H1 (cell line): ENCODE measurements around the gene ABHD12B. TPM values are rescaled to one million over a fixed set of nuclear protein-coding genes. Genes with fewer than 3 reads are reported as not detected.

Experiments used
- JUND ChIP-seq: IDR thresholded peaks from 2 replicates; pipeline ENCODE4 v1.6.1; 2011; ENCODE audit warnings: mild to moderate bottlenecking, improper control_type of control experiment, low read length
- RAD21 ChIP-seq, 2 experiments: IDR thresholded peaks in 1 of 2; conservative IDR thresholded peaks in 1 of 2; 2 replicates each; pipeline ENCODE4 v1.6.1; 2011; ENCODE audit warnings: low read depth in 2 of 2, low read length in 2 of 2, improper control_type of control experiment in 1 of 2, inconsistent platforms in 1 of 2, mild to moderate bottlenecking in 1 of 2, moderate library complexity in 1 of 2
- SIN3A ChIP-seq, 2 experiments: IDR thresholded peaks in 1 of 2; conservative IDR thresholded peaks in 1 of 2; 2 replicates each; pipeline ENCODE4 v1.6.1; 2011 to 2012; ENCODE audit warnings: low read length in 2 of 2, improper control_type of control experiment in 1 of 2, low read depth in 1 of 2, mild to moderate bottlenecking in 1 of 2
- polyA plus RNA-seq, 7 experiments: library from polyadenylated mRNA; depleted of rRNA in 3 of 7; stranded (reverse) in 5 of 7; unstranded in 2 of 7; fragments of >200 nt in 5 of 7; fragments of 200-250 nt in 2 of 7; gene quantifications; 1 replicate in 5 of 7; 2 replicates in 1 of 7; 4 replicates in 1 of 7; pipeline versions ENCODE4 v1.2.1 to v1.2.3, GENCODE V29; 2011 to 2013; ENCODE audit warnings: missing spikeins in 2 of 7, mixed read lengths in 2 of 7
- total RNA-seq: library from RNA; stranded (reverse); fragmentation: NEBNext Ultra II Directional; extraction: Animal tissue kit (Norgen Biotek cat#: 25700); gene quantifications from 2 replicates; pipeline ENCODE4 v1.2.1, GENCODE V29; 2021

Gene ABHD12B
- total and polyA plus RNA-seq, 2 of the 8 experiments (the other 6 are each of a cell fraction or from before 2014, with no cell fraction given): 4.0 to 102 TPM

DNA sequence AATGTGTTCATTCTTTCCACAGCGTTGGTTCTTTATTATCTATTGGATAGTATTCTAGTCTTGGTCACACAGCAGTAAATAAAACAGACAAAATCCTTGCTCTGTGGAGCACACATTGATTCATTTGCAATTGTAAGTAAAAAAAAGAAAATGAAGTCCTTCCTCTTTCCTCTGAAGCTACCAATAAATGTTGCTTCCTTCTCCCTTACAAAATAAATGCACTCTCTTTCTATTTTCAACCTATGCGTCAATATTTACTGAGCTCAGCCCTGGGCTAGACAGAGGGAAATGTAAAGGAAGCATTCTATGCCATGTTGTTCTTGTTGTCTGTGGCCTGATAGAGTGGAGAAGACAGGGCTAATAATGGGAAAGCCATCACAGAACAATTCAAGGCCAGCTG lies 2.9 kb downstream of the ABHD12B start (continued):
- TF ChIP-seq RAD21 (IDR thresholded peaks at IDR 0.05 in 1 of 2, conservative IDR thresholded peaks at IDR 0.05 in 1 of 2; ENCODE audit: low read depth in 2 of 2, low read length in 2 of 2) (no peak), SIN3A (conservative IDR thresholded peaks at IDR 0.05 in 1 of 2, IDR thresholded peaks at IDR 0.05 in 1 of 2; ENCODE audit: low read depth in 1 of 2, low read length in 2 of 2) (no peak), JUND (no peak)
